ENCODE measurements around the gene FBXW7.

DNA sequence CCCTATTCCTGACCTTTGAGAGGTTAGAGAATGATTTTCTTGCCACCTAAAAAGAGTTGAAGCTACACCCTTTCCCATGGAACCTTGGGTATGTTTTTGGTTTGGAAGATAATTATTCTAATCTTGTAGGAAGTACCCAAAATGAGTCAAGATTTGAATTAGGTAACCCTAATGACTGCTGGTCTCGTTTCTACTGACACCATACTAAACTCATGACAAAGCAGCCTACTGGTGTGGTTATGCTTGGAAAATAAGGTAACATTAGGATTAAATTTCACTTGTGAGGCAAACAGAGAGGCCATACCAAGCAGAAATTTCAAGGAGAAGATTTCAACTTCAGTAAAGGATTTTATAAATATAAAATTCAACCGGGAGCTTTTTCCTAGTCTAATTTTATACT, 107.9 kb downstream of the FBXW7 start:
- no peak for TF ChIP-seq EZH2 (IDR thresholded peaks at IDR 0.05; ENCODE audit: borderline replicate concordance, low read depth, low read length, poor library complexity, severe bottlenecking)
- TF ChIP-seq, protein P1, sequence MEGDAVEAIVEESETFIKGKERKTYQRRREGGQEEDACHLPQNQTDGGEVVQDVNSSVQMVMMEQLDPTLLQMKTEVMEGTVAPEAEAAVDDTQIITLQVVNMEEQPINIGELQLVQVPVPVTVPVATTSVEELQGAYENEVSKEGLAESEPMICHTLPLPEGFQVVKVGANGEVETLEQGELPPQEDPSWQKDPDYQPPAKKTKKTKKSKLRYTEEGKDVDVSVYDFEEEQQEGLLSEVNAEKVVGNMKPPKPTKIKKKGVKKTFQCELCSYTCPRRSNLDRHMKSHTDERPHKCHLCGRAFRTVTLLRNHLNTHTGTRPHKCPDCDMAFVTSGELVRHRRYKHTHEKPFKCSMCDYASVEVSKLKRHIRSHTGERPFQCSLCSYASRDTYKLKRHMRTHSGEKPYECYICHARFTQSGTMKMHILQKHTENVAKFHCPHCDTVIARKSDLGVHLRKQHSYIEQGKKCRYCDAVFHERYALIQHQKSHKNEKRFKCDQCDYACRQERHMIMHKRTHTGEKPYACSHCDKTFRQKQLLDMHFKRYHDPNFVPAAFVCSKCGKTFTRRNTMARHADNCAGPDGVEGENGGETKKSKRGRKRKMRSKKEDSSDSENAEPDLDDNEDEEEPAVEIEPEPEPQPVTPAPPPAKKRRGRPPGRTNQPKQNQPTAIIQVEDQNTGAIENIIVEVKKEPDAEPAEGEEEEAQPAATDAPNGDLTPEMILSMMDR (conservative IDR thresholded peaks at IDR 0.05; ENCODE audit: low read depth, low read length) = no peak
